GM10266 (cell line): Measurements from ENCODE around the gene PDE11A.

Experiments used
- DNase-seq: peaks from one replicate; pipeline ENCODE4 v3.0.0; 2012; ENCODE audit errors: extremely low spot score
- CTCF ChIP-seq: IDR thresholded peaks from 2 replicates; pipeline ENCODE4 v1.5.1; 2012; ENCODE audit warnings: mild to moderate bottlenecking, low read depth; ENCODE audit not compliant: control insufficient read depth, insufficient read depth; ENCODE audit errors: missing control alignments

The PDE11A gene

GRCh38 chr2:177689623-177690022 is 383.0 kb downstream of the PDE11A start:
- no peak for DNase-seq
- no peak for TF ChIP-seq CTCF

GRCh38 chr2:177688844-177689243 is 383.7 kb downstream of the PDE11A start:
- no peak for TF ChIP-seq CTCF
- DNase-seq, result no peak

GRCh38 chr2:177683661-177684069 is 388.9 kb downstream of the PDE11A start:
- DNase-seq, result no peak
- TF ChIP-seq CTCF, result no peak

GRCh38 chr2:177682836-177683660 is 389.5 kb downstream of the PDE11A start:
- DNase-seq, result no peak
- TF ChIP-seq CTCF, result no peak

- DNase-seq, result no peak
- TF ChIP-seq CTCF, result no peak
These were observed 390.6 kb downstream of the PDE11A start for GRCh38 chr2:177682006-177682405.

GRCh38 chr2:177680866-177681712 is 391.5 kb downstream of the PDE11A start:
- DNase-seq, result no peak
- no peak for TF ChIP-seq CTCF
